ENCODE results near the gene HSPB6.

The HSPB6 gene

DNA sequence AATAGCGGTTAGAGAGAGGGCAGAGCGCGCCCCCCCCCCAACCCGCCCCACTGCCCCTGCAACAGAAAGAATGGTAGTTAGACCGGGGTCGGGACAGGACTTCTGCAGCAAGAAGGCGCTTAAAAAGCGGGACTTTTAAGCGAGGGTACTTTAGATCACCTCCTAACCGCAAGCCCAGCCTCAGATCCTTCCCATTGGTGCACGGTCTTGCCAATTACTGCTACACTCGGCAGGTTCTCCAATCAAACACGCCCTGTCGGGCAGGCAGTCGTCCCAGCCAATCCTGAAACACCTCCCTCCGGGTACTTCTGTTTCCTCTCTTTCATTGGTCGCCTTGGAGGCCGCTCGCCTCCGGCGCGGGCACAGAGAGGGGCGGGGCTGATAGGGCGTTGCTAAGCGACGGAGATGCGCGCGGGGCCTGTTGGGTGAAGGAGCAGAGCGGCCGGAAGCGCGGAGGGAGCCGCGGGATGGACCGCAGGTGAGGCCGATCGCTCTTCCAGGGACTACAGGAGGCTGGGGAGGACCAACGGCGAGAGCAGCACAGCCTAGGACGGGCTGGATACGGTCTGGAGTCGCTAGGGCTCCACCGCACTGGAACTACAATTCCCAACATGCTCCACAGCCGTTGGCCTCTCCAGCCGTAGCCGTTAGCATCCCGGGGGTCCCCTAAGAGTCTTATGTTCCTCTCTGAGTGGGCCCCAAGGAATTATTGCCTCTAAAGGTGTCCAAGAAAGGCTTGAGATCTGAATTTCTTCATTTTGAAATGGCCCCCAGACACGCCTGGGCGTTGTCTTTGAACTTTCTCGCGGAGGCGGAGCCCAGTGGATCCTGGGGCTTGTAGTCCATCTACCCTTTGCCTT lies 1.1 kb upstream of the HSPB6 start, which contains the start of gene PROSER3:
Gene PROSER3, plus strand, starts transcription at position 428 of the 860 bp plus-strand sequence. Its CDS starts 40 bp downstream, at position 468.
- Histone ChIP-seq H3K36me3 (ENCODE audit: control insufficient read depth, insufficient read depth, low read length) (peaks cover 30% of the 10 kb centered on the region), H3K27ac (ENCODE audit: low read depth, low read length) (peak within 1 kb of the TSS; percentile 88; the same call in 1 of the 2 replicates)

DNA sequence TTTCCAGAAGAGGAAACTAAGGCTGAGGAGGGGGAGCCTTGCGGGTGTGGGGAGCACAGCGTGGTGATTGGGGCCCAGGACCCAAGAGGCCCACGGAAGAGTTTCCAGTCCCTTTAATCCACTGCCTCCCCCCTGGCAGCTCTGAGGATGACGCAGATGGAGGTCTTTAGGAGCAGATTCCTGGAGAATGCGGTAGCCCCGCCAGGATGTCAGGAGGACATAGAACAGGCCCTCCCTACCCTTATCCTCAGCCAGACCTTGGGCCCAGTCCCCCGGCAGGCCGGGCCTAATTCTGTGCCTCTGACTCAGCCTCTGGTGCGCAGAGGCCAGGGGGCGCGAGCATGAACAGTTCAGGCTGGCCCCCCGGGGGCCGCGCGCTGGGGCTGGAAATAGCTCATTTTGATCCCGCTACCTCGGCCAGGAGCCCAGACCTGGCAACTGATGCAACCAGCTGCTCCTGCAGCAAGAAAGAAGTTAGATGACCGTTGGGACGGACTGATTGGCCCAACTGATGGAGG lies 461 bp upstream of the HSPB6 start:
- peaks cover 33% of the 10 kb centered on the region for H3K36me3 ChIP-seq (ENCODE audit: control insufficient read depth, insufficient read depth, low read length)
- peak overlapping the region; percentile 67; the same call in 1 of the 2 replicates for H3K27ac ChIP-seq (ENCODE audit: low read depth, low read length)
- peak overlapping the region; percentile 95 for H3K4me3 ChIP-seq (ENCODE audit: low read depth, low read length)
- peaks cover 11% of the 10 kb centered on the region for H3K4me1 ChIP-seq (ENCODE audit: control insufficient read depth, insufficient read depth, low read length)
- H3K9ac ChIP-seq (ENCODE audit: low read length): peak overlapping the region; percentile 55
- H3K27me3 ChIP-seq (ENCODE audit: control insufficient read depth, insufficient read depth, low read length): peaks cover 11% of the 10 kb centered on the region; the same call in 1 of the 2 replicates
- no peaks in the 10 kb centered on the region for H3K9me3 ChIP-seq (ENCODE audit: control insufficient read depth, insufficient read depth, low read depth, low read length)

More for the DNA sequence above, 1.1 kb upstream of the HSPB6 start, which contains the start of gene PROSER3:
- H3K4me1 ChIP-seq (ENCODE audit: control insufficient read depth, insufficient read depth, low read length): peaks cover 11% of the 10 kb centered on the region
- H3K27me3 ChIP-seq (ENCODE audit: control insufficient read depth, insufficient read depth, low read length): peaks cover 11% of the 10 kb centered on the region; the same call in 1 of the 2 replicates
- H3K9ac ChIP-seq (ENCODE audit: low read length): peak within 1 kb of the TSS; percentile 90
- no peaks in the 10 kb centered on the region for H3K9me3 ChIP-seq (ENCODE audit: control insufficient read depth, insufficient read depth, low read depth, low read length)
- peak within 1 kb of the TSS; percentile 95 for H3K4me3 ChIP-seq (ENCODE audit: low read depth, low read length)

DNA sequence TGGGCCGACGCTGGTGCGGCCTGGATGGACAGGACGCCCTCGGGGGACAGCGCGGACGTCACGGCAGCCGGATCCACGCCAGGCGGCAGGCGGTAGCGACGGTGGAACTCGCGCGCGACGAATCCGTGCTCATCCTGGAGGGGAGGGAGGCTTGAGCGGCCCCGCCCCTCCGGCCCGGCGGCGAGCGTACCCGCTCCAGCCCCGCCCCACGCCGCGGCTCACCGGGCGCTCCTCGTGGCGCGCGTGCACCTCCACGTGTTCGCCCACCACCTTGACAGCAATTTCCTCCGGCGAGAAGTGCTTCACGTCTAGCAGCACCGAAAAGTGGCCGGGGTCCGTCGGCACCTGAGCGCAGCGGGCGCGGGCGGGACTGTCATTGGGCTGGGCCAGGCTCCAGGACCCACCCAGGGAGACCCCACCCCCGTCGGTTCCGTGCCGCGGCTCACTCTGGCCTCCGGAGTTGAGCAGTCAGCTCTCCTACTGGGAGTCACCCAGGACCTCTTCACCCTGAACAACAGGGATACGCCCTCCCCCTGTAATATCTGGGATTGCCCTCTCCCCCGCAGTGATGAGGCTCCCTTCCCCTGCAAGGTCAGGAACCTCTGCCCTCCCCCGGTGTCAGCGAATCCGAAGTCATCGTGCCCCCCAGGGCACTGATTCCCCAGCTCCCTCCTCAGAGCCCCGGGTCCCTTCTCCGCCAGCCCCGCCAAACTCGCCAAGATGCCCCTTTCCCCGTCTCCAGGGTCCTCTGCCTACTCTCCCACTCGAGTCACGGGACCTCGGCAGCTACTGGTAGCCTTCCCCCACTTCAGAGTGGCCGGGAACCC lies 1.1 kb downstream of the HSPB6 start:
- Histone ChIP-seq H3K27ac (ENCODE audit: low read depth, low read length) (no peak overlapping the region), H3K4me1 (ENCODE audit: control insufficient read depth, insufficient read depth, low read length) (peaks cover 11% of the 10 kb centered on the region), H3K36me3 (ENCODE audit: control insufficient read depth, insufficient read depth, low read length) (peaks cover 25% of the 10 kb centered on the region), H3K9me3 (ENCODE audit: control insufficient read depth, insufficient read depth, low read depth, low read length) (no peaks in the 10 kb centered on the region), H3K27me3 (ENCODE audit: control insufficient read depth, insufficient read depth, low read length) (peaks cover 11% of the 10 kb centered on the region; the same call in 1 of the 2 replicates), H3K9ac (ENCODE audit: low read length) (peak overlapping the region; percentile 34), H3K4me3 (ENCODE audit: low read depth, low read length) (peak overlapping the region; percentile 95)

DNA sequence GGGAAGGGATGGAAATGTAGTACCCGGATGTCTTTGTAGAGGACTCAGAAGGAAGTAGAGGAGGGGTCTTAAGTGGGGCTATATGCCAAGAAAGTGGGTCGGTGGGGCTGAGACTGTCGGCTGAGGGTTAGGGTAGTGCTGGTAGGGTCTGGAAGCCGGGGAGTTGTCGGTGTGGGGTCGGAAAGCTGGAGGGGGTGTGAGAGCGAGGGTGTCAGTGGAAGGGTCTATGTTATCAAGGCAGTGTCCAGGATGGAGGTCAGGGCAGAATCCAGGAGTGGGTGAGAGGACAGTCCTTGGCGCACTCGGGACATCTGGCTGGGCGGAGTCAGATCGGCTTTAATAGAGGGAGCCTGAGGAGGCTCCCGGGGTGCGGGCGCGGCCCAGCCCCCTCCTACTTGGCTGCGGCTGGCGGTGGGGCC lies 1.7 kb downstream of the HSPB6 start:
- Histone ChIP-seq H3K9me3 (ENCODE audit: control insufficient read depth, insufficient read depth, low read depth, low read length) (no peaks in the 10 kb centered on the region), H3K27me3 (ENCODE audit: control insufficient read depth, insufficient read depth, low read length) (peaks cover 11% of the 10 kb centered on the region; the same call in 1 of the 2 replicates), H3K4me1 (ENCODE audit: control insufficient read depth, insufficient read depth, low read length) (peaks cover 11% of the 10 kb centered on the region), H3K27ac (ENCODE audit: low read depth, low read length) (no peak overlapping the region), H3K9ac (ENCODE audit: low read length) (peak overlapping the region; percentile 28), H3K36me3 (ENCODE audit: control insufficient read depth, insufficient read depth, low read length) (peaks cover 20% of the 10 kb centered on the region; the same call in 1 of the 2 replicates), H3K4me3 (ENCODE audit: low read depth, low read length) (peak overlapping the region; percentile 95)

DNA sequence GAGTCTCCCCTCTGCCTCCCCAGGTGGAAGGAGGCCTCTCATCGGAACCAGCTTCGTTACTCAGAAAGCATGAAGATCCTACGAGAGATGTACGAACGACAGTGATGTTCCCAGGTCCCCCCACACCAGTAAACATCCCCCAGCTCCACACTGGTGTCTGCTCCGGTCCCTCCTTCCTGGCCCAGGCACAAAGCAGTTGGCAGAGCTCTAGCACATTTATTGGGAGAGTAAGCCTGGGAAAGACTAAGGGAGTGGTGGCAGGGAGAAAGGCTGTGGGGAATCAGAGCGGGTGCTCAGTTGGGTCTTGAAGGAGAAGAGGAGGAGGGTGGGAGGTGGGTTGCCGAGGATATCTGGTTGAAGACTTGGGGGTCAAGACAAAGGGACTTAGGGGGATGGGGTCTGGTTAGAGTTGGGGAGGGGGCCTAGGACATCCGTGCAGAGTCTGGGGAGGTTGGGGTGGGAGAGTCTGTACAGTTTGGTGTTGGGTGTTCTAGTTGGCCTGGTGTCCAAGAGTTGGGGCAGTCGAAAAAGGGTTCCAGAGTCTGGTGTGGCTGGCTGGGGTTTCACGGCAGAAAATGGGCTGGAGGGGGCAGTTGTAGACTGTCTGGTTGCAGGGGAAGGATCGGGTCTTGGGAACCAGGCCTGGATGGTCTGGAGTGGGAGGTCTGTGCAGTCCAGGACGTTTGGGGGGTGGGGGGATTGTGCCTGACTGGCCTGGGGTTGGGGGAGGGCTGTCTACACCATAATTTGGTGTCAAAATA lies 2.3 kb downstream of the HSPB6 start:
- Histone ChIP-seq H3K27me3 (ENCODE audit: control insufficient read depth, insufficient read depth, low read length) (peaks cover 11% of the 10 kb centered on the region; the same call in 1 of the 2 replicates), H3K4me1 (ENCODE audit: control insufficient read depth, insufficient read depth, low read length) (peaks cover 11% of the 10 kb centered on the region), H3K4me3 (ENCODE audit: low read depth, low read length) (no peak overlapping the region), H3K27ac (ENCODE audit: low read depth, low read length) (no peak overlapping the region), H3K9me3 (ENCODE audit: control insufficient read depth, insufficient read depth, low read depth, low read length) (no peaks in the 10 kb centered on the region), H3K9ac (ENCODE audit: low read length) (no peak overlapping the region), H3K36me3 (ENCODE audit: control insufficient read depth, insufficient read depth, low read length) (peaks cover 14% of the 10 kb centered on the region; the same call in 1 of the 2 replicates)

DNA sequence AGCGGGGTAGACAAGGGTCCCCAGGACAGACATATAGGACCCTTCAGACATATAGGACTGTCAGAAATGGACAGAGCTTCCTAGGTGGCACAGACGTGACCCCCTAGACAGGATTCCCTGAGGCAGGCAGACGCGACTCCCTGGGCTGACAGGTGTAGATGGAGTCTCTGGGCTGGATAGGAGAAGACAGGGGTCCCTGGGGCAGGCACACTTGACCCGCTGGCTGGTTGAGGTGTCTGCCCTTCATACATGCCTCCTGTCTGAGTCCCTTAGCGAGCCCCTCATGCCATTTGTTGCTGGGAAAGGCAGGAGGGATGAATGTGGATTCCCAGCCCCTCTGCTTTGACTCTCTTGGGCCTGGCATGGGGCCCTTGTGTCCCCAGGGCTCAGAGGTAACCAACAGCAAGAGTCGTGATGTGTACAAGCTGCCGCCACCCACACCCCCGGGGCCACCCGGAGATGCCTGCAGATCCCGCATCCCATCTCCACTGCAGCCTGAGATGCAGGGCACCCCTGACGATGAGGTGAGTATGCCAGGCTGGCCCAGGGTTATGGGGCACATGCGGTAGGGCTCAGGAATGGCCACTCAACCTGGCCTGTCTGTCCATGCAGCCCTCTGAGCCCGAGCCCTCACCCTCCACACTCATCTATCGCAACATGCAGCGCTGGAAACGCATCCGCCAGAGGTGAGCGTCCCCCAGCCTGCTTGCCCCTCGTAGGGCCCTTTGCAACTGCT lies 3.0 kb downstream of the HSPB6 start:
- Histone ChIP-seq H3K4me3 (ENCODE audit: low read depth, low read length) (no peak overlapping the region), H3K27ac (ENCODE audit: low read depth, low read length) (no peak overlapping the region), H3K36me3 (ENCODE audit: control insufficient read depth, insufficient read depth, low read length) (peaks cover 14% of the 10 kb centered on the region; the same call in 1 of the 2 replicates), H3K27me3 (ENCODE audit: control insufficient read depth, insufficient read depth, low read length) (peaks cover 11% of the 10 kb centered on the region; the same call in 1 of the 2 replicates), H3K9ac (ENCODE audit: low read length) (no peak overlapping the region), H3K9me3 (ENCODE audit: control insufficient read depth, insufficient read depth, low read depth, low read length) (no peaks in the 10 kb centered on the region), H3K4me1 (ENCODE audit: control insufficient read depth, insufficient read depth, low read length) (peaks cover 13% of the 10 kb centered on the region)

DNA sequence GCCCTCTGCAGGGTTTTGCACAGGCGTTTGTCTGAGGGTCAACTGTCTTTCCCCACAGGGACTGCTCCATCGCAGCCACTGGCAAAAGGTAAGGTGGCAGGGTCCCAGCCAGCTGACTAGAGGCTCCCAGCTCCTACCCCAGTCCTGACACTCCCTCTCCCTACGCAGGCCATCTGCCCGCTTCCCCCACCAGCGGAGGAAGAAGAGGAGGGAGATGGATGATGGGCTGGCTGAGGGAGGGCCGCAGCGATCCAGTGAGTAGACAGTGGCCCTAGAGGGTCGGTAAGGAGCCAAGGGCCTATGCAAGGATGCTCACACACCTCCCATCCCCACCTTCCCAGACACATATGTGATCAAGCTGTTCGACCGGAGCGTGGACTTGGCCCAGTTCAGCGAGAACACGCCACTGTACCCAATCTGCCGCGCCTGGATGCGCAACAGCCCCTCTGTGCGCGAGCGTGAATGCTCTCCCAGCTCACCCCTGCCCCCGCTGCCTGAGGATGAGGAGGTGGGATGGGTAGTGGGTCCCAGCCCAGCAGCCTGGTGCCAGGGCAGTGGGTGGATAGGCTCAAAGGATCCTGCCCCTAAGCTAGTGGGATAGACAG lies 4.0 kb downstream of the HSPB6 start:
- peaks cover 13% of the 10 kb centered on the region for H3K4me1 ChIP-seq (ENCODE audit: control insufficient read depth, insufficient read depth, low read length)
- peaks cover 14% of the 10 kb centered on the region; the same call in 1 of the 2 replicates for H3K36me3 ChIP-seq (ENCODE audit: control insufficient read depth, insufficient read depth, low read length)
- H3K4me3 ChIP-seq (ENCODE audit: low read depth, low read length): no peak overlapping the region
- H3K27ac ChIP-seq (ENCODE audit: low read depth, low read length): no peak overlapping the region
- no peak overlapping the region for H3K9ac ChIP-seq (ENCODE audit: low read length)
- H3K27me3 ChIP-seq (ENCODE audit: control insufficient read depth, insufficient read depth, low read length): peaks cover 11% of the 10 kb centered on the region; the same call in 1 of the 2 replicates
- no peaks in the 10 kb centered on the region for H3K9me3 ChIP-seq (ENCODE audit: control insufficient read depth, insufficient read depth, low read depth, low read length)

DNA sequence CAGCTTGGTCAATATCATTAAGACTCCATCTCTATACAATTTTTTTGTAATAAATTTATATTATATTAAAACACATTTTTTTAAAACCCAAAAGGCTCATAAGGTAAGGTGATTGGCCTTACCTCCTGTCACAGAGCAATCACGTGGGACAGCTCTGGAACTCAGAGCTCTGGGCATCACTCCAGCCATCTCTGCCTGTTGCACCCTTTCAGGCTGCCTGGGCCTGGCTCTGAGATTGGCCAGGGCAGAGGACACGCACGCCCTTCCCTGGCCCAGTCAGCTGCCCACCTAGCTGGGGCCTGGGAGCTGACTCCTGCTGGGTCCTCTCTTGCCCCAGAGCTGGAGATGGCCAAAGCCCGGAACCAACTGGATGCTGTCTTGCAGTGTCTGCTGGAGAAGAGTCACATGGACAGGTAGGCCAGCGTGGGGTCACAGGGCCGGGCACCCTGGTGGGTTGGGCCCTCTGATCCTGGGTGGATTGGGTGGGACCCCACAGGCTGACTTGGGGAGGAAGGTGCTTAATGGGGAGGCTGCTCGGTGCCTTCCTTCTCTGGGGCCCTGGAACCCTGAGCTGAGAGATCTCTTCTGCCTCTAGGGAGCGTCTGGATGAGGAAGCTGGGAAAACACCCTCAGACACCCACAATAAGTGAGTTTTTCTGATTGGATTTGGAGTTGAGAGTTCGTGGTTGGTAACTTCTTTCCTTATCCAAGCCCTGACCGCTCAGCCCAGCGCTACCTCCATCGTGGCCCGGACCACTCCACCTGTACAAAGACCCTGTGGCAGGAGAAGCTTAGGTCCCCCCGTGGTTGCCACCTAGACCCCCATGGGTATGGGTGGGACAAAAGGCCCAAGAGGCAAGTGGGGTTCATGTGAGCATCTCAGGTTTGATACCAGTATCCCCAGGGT lies 4.7 kb downstream of the HSPB6 start:
- Histone ChIP-seq H3K27ac (ENCODE audit: low read depth, low read length) (no peak overlapping the region), H3K27me3 (ENCODE audit: control insufficient read depth, insufficient read depth, low read length) (peaks cover 11% of the 10 kb centered on the region; the same call in 1 of the 2 replicates), H3K9me3 (ENCODE audit: control insufficient read depth, insufficient read depth, low read depth, low read length) (no peaks in the 10 kb centered on the region), H3K4me1 (ENCODE audit: control insufficient read depth, insufficient read depth, low read length) (peaks cover 11% of the 10 kb centered on the region), H3K4me3 (ENCODE audit: low read depth, low read length) (no peak overlapping the region), H3K36me3 (ENCODE audit: control insufficient read depth, insufficient read depth, low read length) (peaks cover 14% of the 10 kb centered on the region; the same call in 1 of the 2 replicates), H3K9ac (ENCODE audit: low read length) (no peak overlapping the region)

DNA sequence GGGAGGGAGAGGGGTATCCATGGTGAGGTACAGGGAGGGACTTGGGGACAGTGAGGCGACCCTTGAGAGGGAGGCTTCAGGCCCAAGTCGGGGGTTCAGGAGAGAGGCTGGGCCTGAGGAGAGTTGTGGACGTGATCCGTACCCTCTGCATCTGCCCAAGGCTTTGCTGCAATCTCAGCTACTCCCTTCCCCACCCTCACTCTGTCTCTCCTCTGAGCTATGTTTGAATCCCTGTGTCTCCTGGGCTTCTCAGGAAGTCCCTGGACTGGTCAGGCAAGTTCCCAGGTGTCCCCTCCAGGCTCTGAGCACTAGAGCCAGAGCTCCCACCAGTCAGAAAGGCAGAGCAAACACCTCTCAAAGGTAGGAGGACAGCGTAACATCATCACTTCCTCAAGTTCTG lies 6.7 kb downstream of the HSPB6 start:
- H3K4me3 ChIP-seq (ENCODE audit: low read depth, low read length): no peak overlapping the region
- H3K36me3 ChIP-seq (ENCODE audit: control insufficient read depth, insufficient read depth, low read length): peaks cover 14% of the 10 kb centered on the region; the same call in 1 of the 2 replicates
- no peak overlapping the region for H3K9ac ChIP-seq (ENCODE audit: low read length)
- 0 out of 2 replicates have a peak, but pooled peaks cover 8% of the 10 kb centered on the region for H3K4me1 ChIP-seq (ENCODE audit: control insufficient read depth, insufficient read depth, low read length)
- H3K27me3 ChIP-seq (ENCODE audit: control insufficient read depth, insufficient read depth, low read length): peaks cover 2% of the 10 kb centered on the region; the same call in 1 of the 2 replicates
- H3K9me3 ChIP-seq (ENCODE audit: control insufficient read depth, insufficient read depth, low read depth, low read length): no peaks in the 10 kb centered on the region
- H3K27ac ChIP-seq (ENCODE audit: low read depth, low read length): no peak overlapping the region
